Upper lobe of right lung (tissue), 1 donor: ENCODE data around the gene ESPNL. TPM values are rescaled to one million over a fixed set of nuclear protein-coding genes. Genes with fewer than 3 reads are reported as not detected.

ENCODE experiments used
- ATAC-seq: fragments of 200-7000 bp; cut with Tn5 transposase; one replicate; pipeline ENCODE4 v1.9.1; 2020; ENCODE audit warnings: mild to moderate bottlenecking, moderate library complexity
- DNase-seq: peaks from one replicate; pipeline ENCODE4 v3.0.0-alpha.2; 2020
- H3K27ac ChIP-seq: fragments of 200-600 bp; one replicate; pipeline ENCODE4 v1.8.0; 2022
- H3K27me3 ChIP-seq: fragments of 200-600 bp; one replicate; pipeline ENCODE4 v1.8.0; 2022; ENCODE audit warnings: mild to moderate bottlenecking
- H3K36me3 ChIP-seq: fragments of 200-600 bp; one replicate; pipeline ENCODE4 v1.8.0; 2022
- H3K4me1 ChIP-seq: fragments of 200-600 bp; one replicate; pipeline ENCODE4 v1.8.0; 2022
- H3K4me3 ChIP-seq: fragments of 200-600 bp; one replicate; pipeline ENCODE4 v1.8.0; 2022; ENCODE audit warnings: mild to moderate bottlenecking
- H3K9me3 ChIP-seq: fragments of 200-600 bp; one replicate; pipeline ENCODE4 v1.8.0; 2022
- intact Hi-C: fragments of 100-400 bp; cut with DNase I; formaldehyde crosslinking; loops from one replicate; pipeline ENCODE4 v1.11.0; 2022
- total RNA-seq: library from RNA; stranded (reverse); fragmentation: NEBNext Ultra II Directional; extraction: Animal tissue kit (Norgen Biotek cat#: 25700); gene quantifications from one replicate; pipeline ENCODE4 v1.2.1, GENCODE V29; 2021
- TF ChIP-seq, protein P1 (sequence below): fragments of 200-600 bp; IDR thresholded peaks from one replicate; pipeline ENCODE4 v1.8.0; 2022; ENCODE audit warnings: antibody characterized with exemption
- donor health status: DM: no; HTN: yes; CAD: no; lungs with severe emphysema.

The ESPNL gene
- total RNA-seq, 1 donor from 2014 or later = 0.35 TPM

DNA sequence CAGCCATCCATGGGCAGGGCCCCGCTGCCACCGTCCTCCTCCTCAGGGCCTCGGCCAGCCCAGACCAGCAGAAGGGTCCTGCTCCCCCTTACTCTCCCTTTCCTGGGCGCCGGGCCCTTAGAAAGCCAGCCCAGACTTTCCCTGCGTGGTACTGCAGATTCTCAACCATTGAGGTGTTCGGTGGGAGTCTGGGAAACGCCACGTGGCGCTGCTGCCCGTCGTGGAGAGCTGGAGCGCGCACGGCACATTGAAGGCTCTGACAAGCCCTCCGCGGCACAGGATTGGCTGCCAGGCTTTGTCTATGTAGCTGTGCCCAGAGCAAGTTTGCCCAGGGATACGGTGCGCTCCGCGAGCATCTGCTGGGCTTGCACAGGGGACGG is 27.9 kb downstream of the ESPNL start:
- Histone ChIP-seq H3K27me3 (no peaks in the 10 kb centered on the region), H3K36me3 (no peaks in the 10 kb centered on the region), H3K27ac (no peak overlapping the region), H3K9me3 (no peaks in the 10 kb centered on the region), H3K4me1 (no peaks in the 10 kb centered on the region), H3K4me3 (no peak overlapping the region)
- intact Hi-C loops = no loop called here
- TF ChIP-seq, protein P1, sequence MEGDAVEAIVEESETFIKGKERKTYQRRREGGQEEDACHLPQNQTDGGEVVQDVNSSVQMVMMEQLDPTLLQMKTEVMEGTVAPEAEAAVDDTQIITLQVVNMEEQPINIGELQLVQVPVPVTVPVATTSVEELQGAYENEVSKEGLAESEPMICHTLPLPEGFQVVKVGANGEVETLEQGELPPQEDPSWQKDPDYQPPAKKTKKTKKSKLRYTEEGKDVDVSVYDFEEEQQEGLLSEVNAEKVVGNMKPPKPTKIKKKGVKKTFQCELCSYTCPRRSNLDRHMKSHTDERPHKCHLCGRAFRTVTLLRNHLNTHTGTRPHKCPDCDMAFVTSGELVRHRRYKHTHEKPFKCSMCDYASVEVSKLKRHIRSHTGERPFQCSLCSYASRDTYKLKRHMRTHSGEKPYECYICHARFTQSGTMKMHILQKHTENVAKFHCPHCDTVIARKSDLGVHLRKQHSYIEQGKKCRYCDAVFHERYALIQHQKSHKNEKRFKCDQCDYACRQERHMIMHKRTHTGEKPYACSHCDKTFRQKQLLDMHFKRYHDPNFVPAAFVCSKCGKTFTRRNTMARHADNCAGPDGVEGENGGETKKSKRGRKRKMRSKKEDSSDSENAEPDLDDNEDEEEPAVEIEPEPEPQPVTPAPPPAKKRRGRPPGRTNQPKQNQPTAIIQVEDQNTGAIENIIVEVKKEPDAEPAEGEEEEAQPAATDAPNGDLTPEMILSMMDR = no peak
- no peak for DNase-seq
- no peak for ATAC-seq

DNA sequence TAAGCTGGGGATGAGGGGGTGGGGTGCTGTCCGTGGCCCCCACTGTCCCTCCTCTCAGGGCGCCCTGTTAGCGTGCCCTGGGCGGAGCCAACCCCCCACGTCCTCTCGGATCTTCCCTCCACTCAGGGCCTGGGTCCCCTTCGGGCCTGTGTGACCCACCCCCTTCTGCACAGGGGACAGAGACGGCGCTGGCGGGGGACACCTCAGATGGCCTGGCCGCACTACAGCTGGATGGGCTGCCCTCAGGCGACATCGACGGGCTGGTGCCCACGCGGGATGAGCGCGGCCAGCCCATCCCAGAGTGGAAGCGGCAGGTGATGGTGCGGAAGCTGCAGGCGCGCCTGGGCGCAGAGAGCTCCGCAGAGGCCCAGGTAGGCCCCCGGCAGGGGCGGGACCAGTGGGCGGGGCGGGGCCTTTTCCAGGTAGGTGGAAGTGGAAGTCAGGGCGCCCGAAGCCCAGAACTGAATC is 28.4 kb downstream of the ESPNL start:
- no peaks in the 10 kb centered on the region for H3K4me1 ChIP-seq
- no peaks in the 10 kb centered on the region for H3K36me3 ChIP-seq
- no peak overlapping the region for H3K4me3 ChIP-seq
- intact Hi-C loops = no loop called here
- ATAC-seq (no peak), DNase-seq (no peak)
- H3K27me3 ChIP-seq = no peaks in the 10 kb centered on the region
- H3K27ac ChIP-seq = no peak overlapping the region
- H3K9me3 ChIP-seq = no peaks in the 10 kb centered on the region
- TF ChIP-seq, protein P1 = no peak

DNA sequence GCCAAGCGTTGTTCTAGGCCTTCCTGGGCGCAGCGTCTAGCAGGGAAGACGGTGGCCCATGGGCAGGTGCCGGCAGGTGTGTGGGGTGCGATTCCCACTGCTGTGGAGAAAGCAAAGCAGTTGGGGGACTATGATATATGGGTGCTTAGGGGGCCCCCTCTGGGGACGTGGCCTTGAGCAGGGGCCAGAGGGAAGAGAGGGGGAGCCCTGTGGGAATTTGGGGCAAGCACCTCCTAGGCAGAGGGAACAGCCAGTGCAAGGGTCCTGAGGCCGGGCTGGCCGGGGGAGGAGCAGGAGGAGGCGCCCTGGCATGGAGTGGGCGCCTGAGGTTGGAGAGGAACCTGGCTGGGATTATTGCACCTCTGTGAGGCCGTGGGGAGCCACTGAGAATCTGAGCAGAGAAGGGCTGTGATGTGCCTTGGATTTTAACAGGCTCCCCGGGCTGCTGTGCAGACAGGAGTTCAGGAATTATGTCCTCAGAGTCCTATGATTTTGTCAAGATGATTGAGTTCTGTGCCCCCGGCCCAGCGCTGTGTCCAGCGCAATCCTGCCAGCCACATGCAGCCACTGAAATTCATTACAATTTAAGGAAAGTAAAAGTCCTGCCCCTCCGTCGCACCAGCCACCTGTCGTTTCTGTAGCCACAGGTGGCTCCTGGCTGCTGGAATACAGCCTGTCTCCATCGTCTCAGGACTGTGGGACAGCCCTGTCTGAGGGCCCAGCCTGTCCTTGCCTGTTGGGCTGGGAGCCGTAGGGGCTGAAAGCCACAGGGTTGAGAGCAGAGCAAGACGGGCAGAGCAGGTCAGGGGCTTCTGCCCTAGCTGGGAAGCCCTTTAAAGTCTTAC is 29.2 kb downstream of the ESPNL start:
- TF ChIP-seq, protein P1 = no peak
- no peak for DNase-seq
- H3K27me3 ChIP-seq = no peaks in the 10 kb centered on the region
- H3K4me1 ChIP-seq = no peaks in the 10 kb centered on the region
- no peaks in the 10 kb centered on the region for H3K9me3 ChIP-seq
- no peak for ATAC-seq
- no peaks in the 10 kb centered on the region for H3K36me3 ChIP-seq
- intact Hi-C loops = no loop called here
- no peak overlapping the region for H3K4me3 ChIP-seq
- no peak overlapping the region for H3K27ac ChIP-seq

DNA sequence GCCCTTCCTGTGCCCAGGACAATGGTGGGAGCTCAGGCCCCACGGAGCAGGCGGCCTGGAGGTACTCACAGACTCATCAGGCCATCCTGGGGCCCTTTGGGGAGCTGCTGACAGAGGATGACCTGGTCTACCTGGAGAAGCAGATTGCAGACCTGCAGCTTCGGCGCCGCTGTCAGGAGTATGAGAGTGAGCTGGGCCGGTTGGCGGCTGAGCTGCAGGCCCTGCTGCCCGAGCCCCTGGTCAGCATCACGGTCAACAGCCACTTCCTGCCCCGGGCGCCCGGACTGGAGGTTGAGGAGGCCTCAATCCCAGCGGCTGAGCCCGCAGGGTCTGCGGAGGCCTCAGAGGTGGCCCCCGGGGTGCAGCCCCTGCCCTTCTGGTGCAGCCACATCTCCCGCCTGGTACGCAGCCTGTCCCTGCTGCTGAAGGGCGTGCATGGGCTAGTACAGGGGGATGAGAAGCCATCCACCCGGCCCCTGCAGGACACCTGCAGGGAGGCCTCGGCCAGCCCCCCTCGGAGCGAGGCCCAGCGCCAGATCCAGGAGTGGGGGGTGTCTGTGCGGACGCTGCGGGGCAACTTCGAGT is 30.1 kb downstream of the ESPNL start:
- H3K27me3 ChIP-seq = no peaks in the 10 kb centered on the region
- DNase-seq = no peak
- TF ChIP-seq, protein P1 = no peak

DNA sequence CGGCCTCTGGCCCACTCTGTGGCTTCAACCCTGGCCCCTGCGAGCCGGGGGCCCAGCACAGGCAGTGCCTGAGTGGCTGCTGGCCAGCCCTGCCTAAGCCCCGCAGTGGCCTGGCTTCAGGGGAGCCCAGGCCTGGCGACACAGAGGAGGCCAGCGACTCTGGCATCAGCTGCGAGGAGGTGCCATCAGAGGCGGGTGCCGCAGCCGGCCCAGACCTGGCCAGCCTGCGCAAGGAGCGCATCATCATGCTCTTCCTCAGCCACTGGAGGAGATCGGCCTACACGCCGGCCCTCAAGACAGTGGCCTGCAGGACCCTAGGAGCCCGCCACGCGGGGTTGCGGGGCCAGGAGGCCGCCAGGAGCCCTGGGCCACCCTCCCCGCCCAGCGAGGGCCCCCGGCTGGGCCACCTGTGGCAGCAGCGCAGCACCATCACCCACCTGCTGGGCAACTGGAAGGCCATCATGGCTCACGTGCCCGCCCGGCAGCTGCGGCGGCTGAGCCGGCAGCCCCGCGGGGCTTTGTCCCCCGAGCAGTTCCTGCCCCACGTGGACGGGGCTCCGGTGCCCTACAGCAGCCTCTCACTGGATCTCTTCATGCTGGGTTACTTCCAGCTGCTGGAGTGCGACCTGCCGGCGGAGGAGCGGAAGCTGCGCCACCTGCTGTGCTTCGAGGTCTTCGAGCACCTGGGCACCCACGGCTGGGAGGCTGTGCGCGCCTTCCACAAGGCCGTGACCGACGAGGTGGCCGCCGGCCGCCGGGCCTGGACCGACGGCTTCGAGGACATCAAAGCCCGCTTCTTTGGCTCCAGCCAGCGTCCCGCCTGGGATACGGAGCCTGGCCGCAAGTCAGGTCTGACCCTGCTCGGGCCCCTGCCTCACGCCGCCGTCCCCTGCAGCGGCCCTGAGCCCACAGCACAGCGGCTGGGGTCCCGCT is 30.8 kb downstream of the ESPNL start:
- Histone ChIP-seq H3K27me3 (no peaks in the 10 kb centered on the region), H3K27ac (no peak overlapping the region), H3K36me3 (no peaks in the 10 kb centered on the region), H3K4me1 (no peaks in the 10 kb centered on the region), H3K9me3 (no peaks in the 10 kb centered on the region), H3K4me3 (no peak overlapping the region)
- DNase-seq (no peak), ATAC-seq (no peak)
- intact Hi-C loops = no loop called here
- TF ChIP-seq, protein P1 = no peak

More for the DNA sequence above, 30.1 kb downstream of the ESPNL start:
- Histone ChIP-seq H3K36me3 (no peaks in the 10 kb centered on the region), H3K27ac (no peak overlapping the region), H3K4me1 (no peaks in the 10 kb centered on the region), H3K9me3 (no peaks in the 10 kb centered on the region), H3K4me3 (no peak overlapping the region)
- intact Hi-C loops = no loop called here
- ATAC-seq = no peak
